ENCODE results near the gene APOF. TPM values are rescaled to one million over a fixed set of nuclear protein-coding genes. Genes with fewer than 3 reads are reported as not detected.

APOF gene
- total and polyA plus RNA-seq, 2 of the 8 experiments (the other 6 are each of a cell fraction or from before 2014, with no cell fraction given): not detected

DNA sequence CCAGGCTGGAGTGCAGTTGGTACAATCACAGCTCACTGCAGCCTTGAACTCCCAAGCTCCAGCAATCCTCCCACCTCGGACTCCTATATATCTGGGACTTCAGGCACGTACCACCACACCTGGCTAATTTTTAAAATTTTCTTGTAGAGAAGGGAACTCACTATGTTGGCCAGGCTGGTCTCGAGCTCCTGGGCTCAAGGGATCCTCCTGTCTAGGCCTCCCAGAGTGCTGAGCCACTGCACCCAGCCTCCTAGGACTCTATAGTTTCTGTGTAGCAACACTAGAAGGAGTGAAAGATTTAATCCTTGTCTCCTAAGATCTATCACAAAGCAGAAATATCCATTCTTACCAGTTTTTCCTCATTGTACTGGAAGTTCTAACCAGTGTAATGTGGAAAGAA is 4.3 kb upstream of the APOF start:
- no peak overlapping the region for H2AFZ ChIP-seq (ENCODE audit: low read length)
- no peak overlapping the region for H3K4ac ChIP-seq (replicated peaks; ENCODE audit: insufficient read length, low read depth, low read length)
- no peaks in the 10 kb centered on the region for H3K4me1 ChIP-seq (replicated peaks in 1 of 4; ENCODE audit: control insufficient read depth in 3 of 4, insufficient read depth in 4 of 4, low read length in 3 of 4)
- H3K14ac ChIP-seq (ENCODE audit: insufficient read length): no peak overlapping the region
- 89% methylated on average over 3 of the region's 3 CpGs; no CpG with 5 or more reads in 1 of the 2 experiments for WGBS, 2 experiments (ENCODE audit: extremely low coverage in 1 of 2, insufficient coverage in 1 of 2, insufficient read length in 1 of 2, insufficient replicate concordance in 2 of 2, low coverage in 1 of 2, low lambda C conversion rate in 2 of 2, missing lambda C conversion rate in 1 of 2)
- no peak for TF ChIP-seq SP4 (IDR thresholded peaks at IDR 0.05; ENCODE audit: low read length)
- no peak for TF ChIP-seq TAF7 (optimal IDR thresholded peaks at IDR 0.05; ENCODE audit: borderline replicate concordance, low read depth, low read length)
- TF ChIP-seq BACH1 (IDR thresholded peaks at IDR 0.05; ENCODE audit: low read length): no peak
- TF ChIP-seq CEBPB (IDR thresholded peaks at IDR 0.05; ENCODE audit: low read depth, low read length): no peak
- no peak for TF ChIP-seq TEAD4 (IDR thresholded peaks at IDR 0.05; ENCODE audit: low read depth, low read length)
- H2AK5ac ChIP-seq (ENCODE audit: low read depth, low read length): no peak overlapping the region
- no peak overlapping the region for H3K18ac ChIP-seq (ENCODE audit: extremely low read depth, low read length)
- POLR2A ChIA-PET (ENCODE audit: partially characterized antibody): interaction anchor here (0.6 kb wide), 1 partner anchor 110 kb away, joined by 4 read pairs; no protein-coding TSS in a partner anchor
- H2BK120ac ChIP-seq (replicated peaks; ENCODE audit: low read depth, low read length): no peak overlapping the region
- no peak overlapping the region for H2BK5ac ChIP-seq (ENCODE audit: low read depth, low read length)
- no peak overlapping the region for H3K56ac ChIP-seq (replicated peaks; ENCODE audit: insufficient read length, low read depth, low read length)
- H3K36me3 ChIP-seq (ENCODE audit: control insufficient read depth in 2 of 4, insufficient read depth in 4 of 4, low read length in 3 of 4): no peaks in the 10 kb centered on the region
- H3K9ac ChIP-seq (replicated peaks in 1 of 4; ENCODE audit: extremely low read depth in 1 of 4, low read depth in 3 of 4, low read length in 3 of 4): no peak overlapping the region
- H4K5ac ChIP-seq (ENCODE audit: insufficient read length, low read depth, low read length): no peak overlapping the region
- peak overlapping the region; percentile 14; the same call in 1 of the 2 replicates for H4K8ac ChIP-seq (ENCODE audit: extremely low read depth, insufficient read depth, low read length)
- FAIRE-seq (no peak), DNase-seq (ENCODE audit: low read depth in 1 of 2, low spot score in 2 of 2) (no peak)
- H3K4me2 ChIP-seq (ENCODE audit: insufficient read depth in 1 of 2, low read depth in 2 of 2, low read length in 2 of 2): no peak overlapping the region
- no peak overlapping the region for H2BK20ac ChIP-seq (ENCODE audit: low read length)
- H3K9me3 ChIP-seq (ENCODE audit: insufficient read depth in 2 of 2, low read depth in 1 of 2, low read length in 1 of 2): no peaks in the 10 kb centered on the region
- H4K20me1 ChIP-seq (replicated peaks in 1 of 2; ENCODE audit: control insufficient read depth in 1 of 2, insufficient read depth in 2 of 2, low read length in 2 of 2): no peaks in the 10 kb centered on the region
- no peak overlapping the region for H2BK15ac ChIP-seq (ENCODE audit: low read length)
- H3K23me2 ChIP-seq (ENCODE audit: low read depth, low read length): no peaks in the 10 kb centered on the region
- no peak overlapping the region for H3K23ac ChIP-seq (ENCODE audit: insufficient read length)
- no peak overlapping the region for H4K91ac ChIP-seq (replicated peaks; ENCODE audit: insufficient read length, low read length)
- H3K79me2 ChIP-seq (ENCODE audit: control insufficient read depth in 1 of 2, insufficient read depth in 2 of 2, low read length in 2 of 2): no peaks in the 10 kb centered on the region
- H3K27ac ChIP-seq (ENCODE audit: low read depth, low read length): no peak overlapping the region
- CTCF ChIA-PET (ENCODE audit: partially characterized antibody): interaction anchor here (1.4 kb wide), 1 partner anchor 31 kb away, joined by 3 read pairs; no protein-coding TSS in a partner anchor
- H3K79me1 ChIP-seq (ENCODE audit: low read depth, low read length): no peaks in the 10 kb centered on the region
- no peak overlapping the region for H2BK12ac ChIP-seq (ENCODE audit: low read depth, low read length)
- H3K27me3 ChIP-seq (replicated peaks in 1 of 4; ENCODE audit: control insufficient read depth in 3 of 4, extremely low read depth in 1 of 4, insufficient read depth in 3 of 4, low read length in 3 of 4): peaks cover 0 to 3% (median 0%) of the 10 kb centered on the region in 4 experiments; a peak in 1 of 7 replicates
- no peak overlapping the region for H3K4me3 ChIP-seq (ENCODE audit: extremely low read depth in 1 of 4, insufficient read depth in 2 of 4, low read depth in 3 of 4, low read length in 4 of 4)
